Thoracic aorta (tissue), 2 donors: ENCODE data around the gene RDH12. TPM values are rescaled to one million over a fixed set of nuclear protein-coding genes. Genes with fewer than 3 reads are reported as not detected.

Experiments used
- ATAC-seq: fragments of 150-250 bp; one replicate; pipeline ENCODE4 v1.8.0; 2017; ENCODE audit warnings: low read depth; ENCODE audit not compliant: insufficient number of reproducible peaks, low FRiP score
- DNase-seq: peaks from one replicate; pipeline ENCODE4 v3.0.0-alpha.2; 2020; ENCODE audit warnings: low spot score
- H3K27ac ChIP-seq, 2 donors: fragments of 200-600 bp; sonication (generic); 1 replicate in 1 of 2; 2 replicates in 1 of 2; pipeline ENCODE4 v1.5.1; 2016; ENCODE audit warnings: mild to moderate bottlenecking in 2 of 2, moderate library complexity in 2 of 2
- H3K27me3 ChIP-seq: fragments of 200-600 bp; sonication (generic); replicated peaks from 2 replicates; pipeline ENCODE4 v1.6.0; 2016; ENCODE audit warnings: mild to moderate bottlenecking; ENCODE audit not compliant: insufficient read depth
- H3K36me3 ChIP-seq: fragments of 200-600 bp; sonication (generic); one replicate; pipeline ENCODE4 v1.5.1; 2016
- H3K4me1 ChIP-seq, 2 donors: fragments of 200-600 bp; sonication (generic); 1 replicate in 1 of 2; 2 replicates in 1 of 2; pipeline versions ENCODE4 v1.5.1 to v1.6.0; 2016; ENCODE audit warnings: low read depth in 2 of 2, mild to moderate bottlenecking in 1 of 2; ENCODE audit not compliant: control insufficient read depth in 1 of 2
- H3K4me3 ChIP-seq: fragments of 200-600 bp; sonication (generic); 2 replicates; pipeline ENCODE4 v1.5.1; 2016; ENCODE audit warnings: mild to moderate bottlenecking
- H3K9me3 ChIP-seq: fragments of 200-600 bp; sonication (generic); 2 replicates; pipeline ENCODE4 v1.5.1; 2016
- total RNA-seq, 2 donors: library from RNA; depleted of rRNA; stranded (reverse); fragments of >200 nt; gene quantifications; one replicate each; pipeline versions ENCODE4 v1.1.0 to v1.2.3, GENCODE V29; 2016
- TF ChIP-seq, protein P1 (sequence below): fragments of 200-600 bp; sonication (generic); IDR thresholded peaks from one replicate; pipeline ENCODE4 v1.5.1; 2019; ENCODE audit warnings: antibody characterized with exemption

Gene RDH12
- total RNA-seq, 2 donors from 2014 or later = not detected

DNA sequence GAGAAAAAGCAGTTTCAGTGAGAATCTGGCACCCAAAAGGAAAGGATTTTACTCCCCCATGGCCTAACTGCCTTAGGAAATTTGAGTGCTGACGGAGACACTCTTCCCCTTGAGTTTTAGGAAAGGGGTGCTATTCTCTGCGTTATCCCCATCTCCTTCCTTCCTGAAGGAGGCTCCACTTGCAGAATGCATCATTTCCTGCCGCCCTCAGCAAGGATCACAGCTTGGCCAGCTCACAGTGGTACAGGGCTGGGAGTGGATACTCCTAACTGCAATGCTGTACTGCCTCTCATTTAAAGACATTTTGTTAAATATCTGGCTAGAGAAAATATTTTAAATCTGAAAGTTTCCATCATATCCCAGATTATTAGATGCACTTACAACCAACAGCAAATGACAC lies 33.0 kb downstream of the RDH12 start:
- Histone ChIP-seq H3K27ac (no peak overlapping the region), H3K4me3 (no peak overlapping the region), H3K27me3 (no peaks in the 10 kb centered on the region), H3K36me3 (no peaks in the 10 kb centered on the region), H3K9me3 (no peaks in the 10 kb centered on the region), H3K4me1 (no peaks in the 10 kb centered on the region)
- no peak for ATAC-seq
- TF ChIP-seq, protein P1, sequence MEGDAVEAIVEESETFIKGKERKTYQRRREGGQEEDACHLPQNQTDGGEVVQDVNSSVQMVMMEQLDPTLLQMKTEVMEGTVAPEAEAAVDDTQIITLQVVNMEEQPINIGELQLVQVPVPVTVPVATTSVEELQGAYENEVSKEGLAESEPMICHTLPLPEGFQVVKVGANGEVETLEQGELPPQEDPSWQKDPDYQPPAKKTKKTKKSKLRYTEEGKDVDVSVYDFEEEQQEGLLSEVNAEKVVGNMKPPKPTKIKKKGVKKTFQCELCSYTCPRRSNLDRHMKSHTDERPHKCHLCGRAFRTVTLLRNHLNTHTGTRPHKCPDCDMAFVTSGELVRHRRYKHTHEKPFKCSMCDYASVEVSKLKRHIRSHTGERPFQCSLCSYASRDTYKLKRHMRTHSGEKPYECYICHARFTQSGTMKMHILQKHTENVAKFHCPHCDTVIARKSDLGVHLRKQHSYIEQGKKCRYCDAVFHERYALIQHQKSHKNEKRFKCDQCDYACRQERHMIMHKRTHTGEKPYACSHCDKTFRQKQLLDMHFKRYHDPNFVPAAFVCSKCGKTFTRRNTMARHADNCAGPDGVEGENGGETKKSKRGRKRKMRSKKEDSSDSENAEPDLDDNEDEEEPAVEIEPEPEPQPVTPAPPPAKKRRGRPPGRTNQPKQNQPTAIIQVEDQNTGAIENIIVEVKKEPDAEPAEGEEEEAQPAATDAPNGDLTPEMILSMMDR = no peak
- DNase-seq = no peak

DNA sequence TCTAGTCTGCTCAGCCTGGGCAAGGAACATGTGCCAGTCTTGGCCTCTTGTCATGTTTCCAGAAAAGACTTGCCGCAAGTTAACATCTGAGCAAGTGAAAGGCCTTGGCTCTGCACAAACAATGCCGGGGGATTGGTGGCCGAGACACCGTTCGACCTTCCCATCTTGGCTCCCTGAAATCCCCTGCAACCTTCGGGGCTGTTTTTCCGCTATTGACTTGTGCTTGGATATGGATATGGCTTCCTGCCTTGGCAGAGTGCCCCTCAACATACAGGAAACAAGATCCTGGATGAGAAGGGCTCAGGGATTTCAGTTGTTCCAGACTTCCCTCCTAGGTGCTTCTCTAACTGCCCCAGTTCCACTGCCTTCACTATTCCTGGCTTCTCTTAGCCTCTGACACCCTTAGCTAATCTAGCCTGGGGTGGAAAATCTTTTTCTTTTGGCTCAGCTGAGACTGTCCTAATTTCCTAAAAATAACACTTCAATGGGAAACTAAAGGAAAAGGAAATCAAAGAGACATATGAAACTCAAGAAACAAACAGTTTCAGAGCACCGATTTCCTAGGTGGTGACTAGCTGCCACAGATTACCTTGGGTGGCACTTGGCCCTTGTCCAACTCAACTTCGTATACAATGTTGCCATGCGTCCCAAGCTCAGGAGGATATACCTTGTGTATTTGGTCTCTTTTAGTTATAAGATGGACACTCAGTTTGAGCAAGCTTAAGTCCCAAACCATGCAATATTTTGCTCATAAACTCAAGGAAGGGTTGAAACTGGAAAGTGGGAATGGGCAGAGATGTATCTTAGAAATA lies 33.9 kb downstream of the RDH12 start:
- ATAC-seq = no peak
- Histone ChIP-seq H3K36me3 (no peaks in the 10 kb centered on the region), H3K4me3 (no peak overlapping the region), H3K9me3 (no peaks in the 10 kb centered on the region), H3K27me3 (no peaks in the 10 kb centered on the region), H3K4me1 (no peaks in the 10 kb centered on the region), H3K27ac (no peak overlapping the region)
- TF ChIP-seq, protein P1 = no peak
- no peak for DNase-seq

DNA sequence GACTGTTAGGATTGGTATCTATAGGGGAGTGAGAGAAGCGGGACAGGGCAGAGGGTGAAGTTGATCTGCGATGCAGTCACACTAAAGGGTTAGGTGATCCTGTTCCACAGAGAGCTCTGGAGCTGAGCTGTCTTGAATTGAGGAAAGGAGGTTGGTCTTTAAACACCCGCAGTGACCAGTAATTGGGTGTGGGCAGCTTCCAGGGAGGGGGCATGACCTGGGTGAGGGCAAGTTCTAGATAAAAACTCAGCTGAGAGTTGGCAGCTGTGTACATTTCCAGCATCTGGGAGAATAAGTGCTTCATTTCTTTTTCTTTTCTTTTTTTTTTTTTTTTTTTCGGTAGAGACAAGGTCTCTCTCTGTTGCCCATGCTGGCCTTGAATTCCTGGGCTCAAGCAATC lies 35.1 kb downstream of the RDH12 start:
- ATAC-seq (no peak), DNase-seq (no peak)
- H3K4me3 ChIP-seq = no peak overlapping the region
- no peaks in the 10 kb centered on the region for H3K9me3 ChIP-seq
- no peak overlapping the region for H3K27ac ChIP-seq
- H3K36me3 ChIP-seq = no peaks in the 10 kb centered on the region
- no peaks in the 10 kb centered on the region for H3K4me1 ChIP-seq
- TF ChIP-seq, protein P1 = no peak
- no peaks in the 10 kb centered on the region for H3K27me3 ChIP-seq

DNA sequence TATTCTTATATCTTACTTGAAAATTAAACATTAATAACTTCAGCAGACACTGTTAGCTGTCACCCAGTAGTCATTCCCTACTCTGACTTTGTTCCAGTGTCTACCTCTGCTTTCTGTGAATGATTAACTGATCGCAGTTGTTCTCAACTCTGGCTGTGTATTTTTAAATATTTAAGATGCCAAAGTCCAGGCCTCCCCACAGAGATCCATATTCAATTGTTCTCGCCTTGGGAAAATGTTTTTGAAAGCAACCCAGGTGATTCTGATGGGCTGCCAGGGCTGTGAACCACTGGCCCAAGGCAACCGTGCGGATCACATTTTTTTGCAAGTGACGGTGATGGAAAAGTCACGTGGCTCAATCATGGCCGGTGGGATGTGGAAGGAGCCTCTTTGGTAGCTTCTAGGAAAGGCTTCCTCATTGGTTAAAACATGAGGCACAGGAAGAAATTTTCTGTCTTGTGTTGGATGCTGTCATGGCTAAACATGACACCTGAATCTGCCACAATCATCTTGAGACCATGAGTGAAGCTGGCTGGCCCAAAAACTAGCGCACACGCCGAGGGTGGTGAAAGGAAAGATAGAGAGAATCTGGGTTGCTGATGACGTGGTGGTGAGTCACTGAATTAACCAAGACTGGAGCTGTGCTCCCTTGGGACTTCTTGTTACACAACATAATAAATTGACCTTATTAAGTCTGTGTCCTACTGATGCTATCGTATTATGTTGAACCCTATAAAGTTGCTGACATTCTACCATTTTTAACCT lies 37.2 kb downstream of the RDH12 start:
- Histone ChIP-seq H3K27ac (no peak overlapping the region), H3K9me3 (no peaks in the 10 kb centered on the region), H3K36me3 (no peaks in the 10 kb centered on the region), H3K4me3 (no peak overlapping the region), H3K4me1 (no peaks in the 10 kb centered on the region), H3K27me3 (no peaks in the 10 kb centered on the region)
- DNase-seq (peak; percentile 40), ATAC-seq (peak; percentile 83)
- TF ChIP-seq, protein P1 = no peak

DNA sequence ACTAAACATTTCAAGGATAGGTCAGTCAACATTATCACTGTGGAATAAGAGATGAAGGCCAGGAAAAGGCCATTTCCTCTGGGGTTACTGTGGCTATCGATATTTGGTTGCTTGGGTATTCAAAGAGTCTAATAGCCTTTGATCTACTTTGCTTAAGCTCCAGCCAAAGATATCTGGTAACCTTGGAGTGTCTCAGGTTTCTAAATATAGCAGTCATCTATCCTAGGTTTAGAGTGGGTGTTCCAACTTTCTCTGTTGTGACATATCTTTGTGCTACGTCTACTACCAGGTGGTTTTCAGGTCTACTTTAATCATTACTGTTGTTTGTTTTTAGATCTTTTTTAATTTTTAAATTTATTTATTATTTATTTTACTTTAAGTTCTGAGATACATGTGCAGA lies 42.4 kb downstream of the RDH12 start:
- Histone ChIP-seq H3K27ac (no peak overlapping the region), H3K9me3 (no peaks in the 10 kb centered on the region), H3K4me1 (no peaks in the 10 kb centered on the region), H3K36me3 (peaks cover 6% of the 10 kb centered on the region), H3K27me3 (no peaks in the 10 kb centered on the region), H3K4me3 (no peak overlapping the region)
- DNase-seq = no peak
- ATAC-seq = no peak
- TF ChIP-seq, protein P1 = no peak
